Hepatocyte (in vitro differentiated cells): Measurements from ENCODE around the gene DOCK3.

Experiments
- EZH2 ChIP-seq: fragments of 200-600 bp; sonication (generic); IDR thresholded peaks from 2 replicates; pipeline ENCODE4 v1.6.1; 2016; ENCODE audit warnings: antibody characterized with exemption, mild to moderate bottlenecking, borderline replicate concordance
- EZH2phosphoT487 ChIP-seq: fragments of 200-600 bp; sonication (generic); IDR thresholded peaks from one replicate; pipeline ENCODE4 v1.6.1; 2018; ENCODE audit warnings: antibody characterized with exemption, mild to moderate bottlenecking, low read depth, moderate library complexity; ENCODE audit not compliant: unreplicated experiment, severe bottlenecking
- TF ChIP-seq, protein P1 (sequence below): fragments of 200-600 bp; sonication (generic); IDR thresholded peaks from 2 replicates; pipeline ENCODE4 v1.5.1; 2016; ENCODE audit warnings: antibody characterized with exemption, mild to moderate bottlenecking; ENCODE audit not compliant: poor library complexity

DNA sequence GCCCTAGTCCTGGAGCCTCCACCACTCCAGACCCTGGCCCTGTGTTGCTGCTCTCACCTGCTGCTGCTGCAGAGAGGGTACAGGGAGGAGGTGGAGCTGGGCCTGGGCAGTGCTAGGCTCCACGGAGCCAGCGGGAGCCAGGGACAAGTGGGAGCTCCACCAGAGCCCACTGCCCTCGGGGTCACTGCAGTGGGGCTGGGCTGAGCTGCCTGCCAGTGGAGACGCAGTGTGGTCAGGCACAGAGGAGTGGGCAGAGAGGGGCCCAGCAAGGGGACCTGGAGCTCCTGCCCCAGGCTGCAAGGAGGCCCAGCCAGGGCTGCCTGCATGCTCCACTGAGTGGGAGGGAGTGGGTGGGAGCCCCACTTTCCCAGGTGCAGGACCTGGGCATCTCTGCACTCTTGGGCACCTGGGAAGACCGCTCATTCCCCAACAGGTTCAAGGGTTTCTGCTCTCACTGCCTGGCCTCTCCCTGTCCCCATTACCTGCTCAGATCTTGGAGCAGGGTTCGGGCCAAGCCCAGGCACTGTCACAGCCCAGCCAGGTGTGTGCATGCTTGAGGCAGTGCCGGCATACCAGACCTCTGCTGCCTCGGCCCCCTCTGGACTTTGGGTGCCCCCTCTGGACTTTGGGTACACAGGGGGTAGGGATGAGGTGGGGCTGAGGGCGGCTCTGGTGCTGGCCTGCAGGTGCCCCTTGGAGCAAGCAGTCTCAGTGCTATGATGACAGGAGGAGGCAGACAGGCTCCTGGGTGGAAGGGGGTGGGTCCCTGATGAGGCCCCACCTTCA lies 308.0 kb downstream of the DOCK3 start:
- TF ChIP-seq, protein P1, sequence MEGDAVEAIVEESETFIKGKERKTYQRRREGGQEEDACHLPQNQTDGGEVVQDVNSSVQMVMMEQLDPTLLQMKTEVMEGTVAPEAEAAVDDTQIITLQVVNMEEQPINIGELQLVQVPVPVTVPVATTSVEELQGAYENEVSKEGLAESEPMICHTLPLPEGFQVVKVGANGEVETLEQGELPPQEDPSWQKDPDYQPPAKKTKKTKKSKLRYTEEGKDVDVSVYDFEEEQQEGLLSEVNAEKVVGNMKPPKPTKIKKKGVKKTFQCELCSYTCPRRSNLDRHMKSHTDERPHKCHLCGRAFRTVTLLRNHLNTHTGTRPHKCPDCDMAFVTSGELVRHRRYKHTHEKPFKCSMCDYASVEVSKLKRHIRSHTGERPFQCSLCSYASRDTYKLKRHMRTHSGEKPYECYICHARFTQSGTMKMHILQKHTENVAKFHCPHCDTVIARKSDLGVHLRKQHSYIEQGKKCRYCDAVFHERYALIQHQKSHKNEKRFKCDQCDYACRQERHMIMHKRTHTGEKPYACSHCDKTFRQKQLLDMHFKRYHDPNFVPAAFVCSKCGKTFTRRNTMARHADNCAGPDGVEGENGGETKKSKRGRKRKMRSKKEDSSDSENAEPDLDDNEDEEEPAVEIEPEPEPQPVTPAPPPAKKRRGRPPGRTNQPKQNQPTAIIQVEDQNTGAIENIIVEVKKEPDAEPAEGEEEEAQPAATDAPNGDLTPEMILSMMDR = no peak
- TF ChIP-seq EZH2phosphoT487 (no peak), EZH2 (no peak)
